Hematopoietic multipotent progenitor cell treated with erythropoietin and hydrocortisone succinate and interleukin-3 and kit ligand, for 15 days (in vitro differentiated cells): Measurements from ENCODE around the gene TMEM63C.
"Not testable (repeated sequence)": the region's sequence is repeated elsewhere in the genome, so short reads cannot be mapped to it uniquely, and the experiment has no call there.

Source experiments
- DNase-seq: peaks from one replicate; pipeline ENCODE4 v3.0.0-alpha.2; 2015; ENCODE audit warnings: low spot score

Gene TMEM63C

DNA sequence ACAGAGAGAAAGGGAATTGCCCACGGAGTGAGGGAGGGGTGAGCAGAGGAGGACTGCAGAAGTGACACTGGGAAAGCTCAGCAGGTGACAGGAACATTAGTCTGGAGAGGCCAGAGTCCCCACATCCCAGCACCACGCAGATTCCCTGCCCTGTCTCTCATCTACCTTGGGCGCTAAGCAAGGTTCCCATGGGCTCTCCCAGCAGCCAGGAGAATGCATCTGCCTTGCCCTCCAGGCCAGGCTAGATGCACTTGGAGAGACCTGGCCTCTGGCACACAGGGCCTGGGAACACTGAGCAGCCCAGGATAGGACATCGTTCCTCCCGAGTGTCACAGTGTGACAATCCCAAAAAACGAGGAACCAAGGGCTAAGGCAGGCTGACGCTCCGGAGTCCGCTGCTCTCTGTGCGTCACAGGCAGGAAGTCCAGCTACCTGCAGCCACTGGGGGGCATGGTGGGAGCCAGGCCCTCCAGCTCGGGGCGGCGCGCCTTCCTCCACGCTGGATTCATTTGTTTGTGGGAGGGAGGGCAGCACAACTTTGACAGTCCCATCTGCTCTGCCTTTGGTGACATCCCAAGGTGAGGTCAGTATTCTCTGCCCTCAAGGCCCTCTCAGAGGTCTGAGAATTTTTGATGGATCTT lies 94.8 kb downstream of the TMEM63C start:
- DNase-seq: no peak

- DNase-seq: no peak
These were observed 95.4 kb downstream of the TMEM63C start for GRCh38 chr14:77276959-77277358.

DNA sequence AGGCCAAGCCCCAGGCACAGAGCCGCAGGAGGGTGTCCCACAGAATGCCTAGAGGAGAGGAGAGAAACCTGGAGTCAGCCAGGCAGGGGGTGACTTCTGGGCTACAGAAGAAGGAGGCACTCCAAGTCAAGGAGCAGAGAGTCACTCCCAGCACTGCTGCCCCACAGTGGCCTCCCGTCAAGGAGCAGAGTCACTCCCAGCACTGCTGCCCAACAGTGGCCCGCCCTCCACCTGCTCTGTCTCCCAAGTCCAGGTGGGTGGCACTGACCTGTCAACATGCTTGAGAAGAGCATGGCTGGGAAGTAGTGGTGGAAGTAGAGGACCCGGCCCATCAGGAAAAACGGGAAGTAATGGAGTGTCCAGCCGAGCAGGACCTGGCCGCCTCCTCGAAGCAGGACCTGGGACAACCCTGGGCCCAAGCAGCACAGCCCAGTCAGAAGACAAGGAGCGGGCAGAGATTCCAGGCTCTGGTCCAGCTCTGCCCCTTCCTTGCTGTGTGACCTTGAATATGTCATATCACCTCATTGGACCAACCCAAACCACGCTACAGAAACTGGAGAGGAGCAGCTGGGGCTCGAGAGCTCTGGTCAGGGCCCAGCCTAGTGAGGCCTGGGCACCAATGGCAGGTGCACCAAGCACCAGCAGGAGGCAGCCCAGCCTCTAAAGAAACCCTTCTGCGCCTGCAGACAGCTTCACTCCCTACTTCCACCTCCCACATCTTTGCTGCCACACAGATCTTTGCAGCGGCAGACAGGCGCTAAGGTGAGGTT lies 97.0 kb downstream of the TMEM63C start:
- DNase-seq: no peak

DNA sequence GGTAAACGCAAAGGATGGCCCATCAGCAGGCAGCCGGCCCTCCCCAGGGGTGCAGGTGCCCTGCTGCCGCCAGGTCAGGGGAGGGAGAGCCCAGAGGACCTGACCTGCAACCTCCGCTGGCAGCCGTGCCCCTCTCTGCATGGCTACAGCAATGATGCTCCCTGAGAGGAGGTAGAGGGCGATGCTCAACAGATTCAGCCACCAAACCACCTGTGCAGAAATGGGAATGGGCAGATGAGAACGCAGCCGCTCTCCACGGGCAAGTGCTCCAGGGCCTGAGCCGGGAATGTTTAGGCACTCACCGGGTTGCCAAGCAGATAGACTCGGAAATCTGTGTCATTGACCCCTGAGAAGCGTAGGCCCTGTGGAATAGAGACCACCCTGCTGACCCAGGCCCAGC lies 98.1 kb downstream of the TMEM63C start:
- no peak for DNase-seq

DNA sequence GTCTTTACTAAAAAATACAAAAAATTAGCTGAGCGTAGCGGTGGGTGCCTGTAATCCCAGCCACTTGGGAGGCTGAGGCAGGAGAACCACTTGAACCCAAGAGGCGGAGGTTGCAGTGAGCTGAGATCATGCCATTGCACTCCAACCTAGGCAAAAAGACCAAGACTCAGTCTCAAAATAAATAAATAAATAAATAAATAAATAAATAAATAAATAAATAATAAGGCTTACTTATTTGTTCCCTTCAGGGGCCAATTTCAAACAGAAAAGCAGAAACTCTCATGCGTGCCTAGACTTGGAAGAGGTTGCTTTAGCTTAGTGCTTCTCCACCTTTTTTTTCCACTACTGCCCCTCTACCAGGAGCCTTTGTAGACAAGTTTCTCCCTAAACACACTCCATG lies 99.3 kb downstream of the TMEM63C start:
- not testable (repeated sequence) for DNase-seq

DNA sequence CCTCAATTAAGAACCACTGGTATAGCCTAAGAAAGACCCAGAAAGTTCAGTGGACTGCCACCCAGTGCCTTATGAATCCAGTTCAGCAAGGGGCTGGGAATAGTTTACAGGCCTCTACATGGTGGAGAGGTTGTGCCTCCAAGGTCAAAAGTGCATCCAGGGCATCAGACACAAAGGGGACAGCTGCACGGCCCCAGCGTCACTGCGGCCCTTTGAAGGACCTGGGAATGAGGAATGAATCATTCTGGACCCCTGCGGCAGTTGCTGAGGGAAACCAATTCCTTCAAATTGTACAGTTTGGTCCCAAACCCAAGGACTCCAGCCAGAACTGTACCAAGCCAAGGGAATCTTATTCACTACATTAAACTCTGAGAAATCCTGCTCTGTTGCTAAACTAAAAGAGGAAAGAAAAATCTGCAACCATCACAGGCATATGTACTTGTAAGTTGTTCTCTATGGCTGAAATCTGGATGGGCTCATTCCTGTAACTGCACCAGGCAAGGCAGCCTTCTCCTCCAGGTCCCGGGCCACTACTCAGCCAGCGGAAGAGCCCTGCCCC lies 100.3 kb downstream of the TMEM63C start:
- no peak for DNase-seq

- no peak for DNase-seq
These were observed 102.5 kb downstream of the TMEM63C start for GRCh38 chr14:77284066-77284465.

- no peak for DNase-seq
These were observed 102.9 kb downstream of the TMEM63C start for GRCh38 chr14:77284466-77284865.

GRCh38 chr14:77286576-77286975 lies 105.0 kb downstream of the TMEM63C start:
- no peak for DNase-seq

DNA sequence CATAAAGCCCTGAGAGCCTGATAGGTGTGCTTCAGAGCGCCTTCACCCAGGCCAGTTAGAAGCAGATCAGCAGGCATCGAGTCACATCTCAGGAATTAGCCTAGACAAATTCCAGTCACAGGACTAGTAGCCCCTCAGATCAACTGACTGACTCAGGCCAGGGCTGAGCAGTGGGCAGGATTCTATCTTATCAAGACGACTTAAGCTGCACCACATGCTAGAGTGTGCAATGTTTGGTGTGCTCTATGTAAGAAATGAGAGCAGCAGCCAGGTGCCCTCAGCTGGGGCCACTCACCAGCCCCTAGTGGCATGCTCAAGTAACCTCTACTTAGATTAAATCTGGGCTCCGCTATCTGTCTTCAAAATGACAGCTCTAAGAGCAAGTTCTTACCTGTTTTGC lies 109.1 kb downstream of the TMEM63C start:
- DNase-seq: no peak

GRCh38 chr14:77296155-77296554 lies 114.6 kb downstream of the TMEM63C start:
- no peak for DNase-seq

DNA sequence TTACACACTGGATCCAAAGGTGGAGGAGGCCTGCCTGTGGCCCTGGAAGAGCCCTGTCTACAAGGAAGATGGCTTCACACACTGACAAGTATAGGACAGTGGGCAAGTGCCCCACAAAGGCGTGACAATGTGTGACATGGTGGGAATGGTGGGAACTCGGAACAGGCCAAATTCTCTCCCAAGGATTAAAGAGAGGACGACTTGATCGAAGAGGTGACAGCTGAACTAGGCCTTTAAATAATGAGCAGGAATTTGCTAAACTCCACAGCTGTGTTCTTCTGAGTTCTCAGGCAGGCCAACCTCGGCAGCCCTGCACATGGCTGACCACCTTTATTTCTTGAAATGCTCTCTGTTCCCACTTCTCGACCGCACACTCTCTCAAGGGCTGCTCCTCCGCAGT lies 115.3 kb downstream of the TMEM63C start:
- DNase-seq: no peak

DNA sequence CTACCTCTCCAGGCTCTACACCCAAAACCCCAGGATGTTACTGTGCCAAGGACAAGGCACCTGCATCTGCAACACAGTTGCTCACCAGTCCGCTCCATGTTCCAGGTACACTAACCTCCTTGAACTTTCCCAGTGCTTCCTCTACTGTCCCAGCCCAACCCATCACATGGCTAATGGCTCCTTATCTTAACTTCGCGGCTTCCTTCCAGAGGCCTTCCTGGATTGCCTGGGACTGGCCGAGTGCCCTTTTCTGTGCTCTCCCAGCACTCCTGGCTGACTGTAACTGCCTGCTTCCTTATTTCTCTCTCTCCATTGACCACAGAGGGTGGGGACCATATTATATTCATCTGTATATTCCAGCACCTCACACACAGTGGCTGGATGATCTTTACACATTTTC lies 118.2 kb downstream of the TMEM63C start:
- DNase-seq: no peak

DNA sequence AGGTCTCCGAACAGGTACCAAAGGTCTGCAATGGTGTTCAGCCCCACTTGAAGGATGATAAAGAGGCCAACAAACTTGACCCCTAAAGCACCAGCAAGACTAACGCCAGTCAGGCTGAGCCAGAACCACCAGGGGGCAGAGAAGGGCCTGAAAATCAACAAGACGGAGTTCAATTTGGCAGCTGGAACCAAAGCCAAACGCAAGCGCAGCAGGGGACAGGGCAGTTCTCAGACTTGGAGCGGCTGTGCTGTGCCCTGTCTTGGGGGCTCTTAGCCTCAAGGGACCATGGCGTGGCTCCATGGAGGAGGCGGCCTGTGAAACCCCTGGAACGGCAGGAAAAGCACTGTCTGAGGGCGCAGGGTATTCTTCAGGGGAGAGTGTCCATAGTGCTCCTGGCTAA lies 119.5 kb downstream of the TMEM63C start:
- peak; percentile 70 for DNase-seq

- peak; percentile 31 for DNase-seq
These were observed 121.3 kb downstream of the TMEM63C start for GRCh38 chr14:77302926-77303325.

DNA sequence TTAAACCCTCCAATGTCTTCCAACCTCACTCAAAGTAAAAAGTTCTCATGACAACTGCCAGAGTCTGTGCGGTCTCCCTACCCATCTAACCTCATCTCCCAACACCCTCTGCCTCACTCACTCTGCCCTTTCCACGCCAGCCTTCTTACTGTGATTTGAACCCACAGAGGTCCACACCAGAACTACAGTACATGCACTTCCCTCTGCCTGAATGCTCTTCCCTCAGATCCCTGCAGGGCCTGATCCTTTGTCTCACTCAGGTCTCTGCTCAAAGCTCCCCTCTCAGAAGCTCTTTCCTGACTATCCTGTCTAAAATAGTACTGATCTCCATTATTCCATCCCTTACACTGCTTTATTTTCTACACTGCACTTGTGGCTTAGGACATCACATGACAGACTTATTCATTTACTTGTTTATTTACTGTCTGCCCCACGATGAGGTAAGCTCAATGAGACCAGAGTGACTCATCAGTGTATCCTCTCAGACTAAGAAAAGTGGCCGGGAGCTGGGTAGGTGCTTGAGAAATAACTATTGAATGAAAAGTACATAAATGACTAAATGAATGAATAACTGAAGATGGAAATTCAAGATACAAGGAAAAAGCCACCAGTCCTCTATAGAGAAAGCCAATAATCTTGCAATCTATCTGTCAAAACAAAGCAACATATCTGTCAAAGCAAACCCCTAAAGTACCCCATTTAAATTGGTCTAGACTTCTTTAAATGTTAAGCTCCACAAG lies 122.0 kb downstream of the TMEM63C start:
- peak; percentile 56 for DNase-seq

GRCh38 chr14:77305696-77306095 lies 124.1 kb downstream of the TMEM63C start:
- DNase-seq: no peak

DNA sequence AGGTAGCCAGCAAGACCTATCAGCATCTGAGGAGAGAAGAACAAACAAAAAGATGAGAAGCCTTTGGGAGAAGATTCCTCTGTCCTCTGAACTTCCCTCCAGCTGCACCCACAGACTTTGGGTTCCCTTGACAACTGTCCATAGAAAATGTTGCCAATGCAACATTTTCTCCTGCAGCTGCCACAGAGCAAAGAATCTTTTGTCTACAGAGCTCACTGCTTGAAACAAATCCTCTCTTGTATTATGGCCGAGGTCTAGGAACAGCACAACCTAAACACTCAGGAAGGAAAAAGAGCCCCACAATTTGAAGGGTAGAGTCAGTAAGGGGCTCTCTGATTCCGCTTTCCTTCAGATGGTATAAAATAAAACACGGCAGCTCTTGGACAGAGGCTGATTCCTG lies 124.8 kb downstream of the TMEM63C start:
- no peak for DNase-seq

DNA sequence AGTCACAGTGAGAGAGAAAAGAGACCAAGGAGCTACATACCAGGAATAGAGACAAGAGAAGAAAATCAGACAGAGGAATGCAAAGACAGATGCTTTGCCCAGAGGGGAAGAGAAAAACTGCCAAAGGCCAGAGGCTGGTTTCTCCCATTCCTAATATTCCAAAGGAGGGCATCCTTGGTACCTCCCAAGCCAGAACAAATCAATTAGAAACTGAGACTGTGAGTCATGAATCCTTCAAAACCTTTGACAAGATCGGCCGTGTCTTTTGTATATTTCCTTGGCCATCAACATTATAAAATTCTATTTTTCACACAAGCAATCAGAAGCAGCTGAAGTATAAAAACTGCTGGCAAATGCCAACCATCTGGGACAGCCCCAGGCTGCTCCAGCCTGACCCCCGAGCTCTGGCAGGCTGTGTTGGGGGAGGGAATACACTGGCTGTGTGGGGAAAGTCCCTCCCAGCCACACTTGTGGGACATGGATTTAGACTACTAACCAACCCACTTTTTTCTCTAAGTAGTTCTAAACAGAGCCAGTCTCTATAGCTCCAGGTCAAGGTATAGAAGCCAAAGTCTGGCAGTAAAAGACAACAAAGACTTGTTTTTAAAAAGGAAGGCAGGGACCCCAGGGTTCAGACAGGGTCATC lies 125.4 kb downstream of the TMEM63C start:
- DNase-seq: no peak
